CD4-positive, alpha-beta T cell treated with Interferon alpha-2 for 1 hour (primary cell): ENCODE measurements around the gene XXYLT1.
A peak's percentile ranks its signal among the peaks of the same experiment; 100 is the strongest.

Source experiments
- DNase-seq, 2 donors: peaks; one replicate each; pipeline ENCODE4 v3.0.0-alpha.2; 2020 to 2022

The XXYLT1 gene

GRCh38 chr3:195126056-195126605 is 144.8 kb downstream of the XXYLT1 start:
- DNase-seq, result no peak

GRCh38 chr3:195125646-195126045 is 145.3 kb downstream of the XXYLT1 start:
- DNase-seq, result no peak

- no peak for DNase-seq
Measured at GRCh38 chr3:195124378-195124992, 146.5 kb downstream of the XXYLT1 start.

GRCh38 chr3:195123281-195123691 is 147.7 kb downstream of the XXYLT1 start:
- DNase-seq, result no peak

GRCh38 chr3:195122261-195122660 is 148.7 kb downstream of the XXYLT1 start:
- no peak for DNase-seq

GRCh38 chr3:195120267-195120601 is 150.7 kb downstream of the XXYLT1 start:
- DNase-seq, result no peak

- no peak for DNase-seq
Measured at GRCh38 chr3:195119461-195120266, 151.3 kb downstream of the XXYLT1 start.

GRCh38 chr3:195118671-195119070 is 152.3 kb downstream of the XXYLT1 start:
- DNase-seq, result no peak

GRCh38 chr3:195117978-195118581 is 152.9 kb downstream of the XXYLT1 start:
- DNase-seq, result no peak

- DNase-seq, result no peak
Measured at GRCh38 chr3:195116407-195117185, 154.4 kb downstream of the XXYLT1 start.

- no peak for DNase-seq
Measured at GRCh38 chr3:195115600-195116406, 155.2 kb downstream of the XXYLT1 start.

- no peak for DNase-seq
Measured at GRCh38 chr3:195114786-195115599, 156.0 kb downstream of the XXYLT1 start.

GRCh38 chr3:195113536-195114425 is 157.2 kb downstream of the XXYLT1 start:
- no peak for DNase-seq

- no peak for DNase-seq
Measured at GRCh38 chr3:195113048-195113447, 157.9 kb downstream of the XXYLT1 start.

- DNase-seq, result no peak
Measured at GRCh38 chr3:195112361-195112791, 158.6 kb downstream of the XXYLT1 start.

GRCh38 chr3:195111766-195112165 is 159.2 kb downstream of the XXYLT1 start:
- DNase-seq, result no peak

GRCh38 chr3:195111319-195111705 is 159.6 kb downstream of the XXYLT1 start:
- no peak for DNase-seq

- peak in 1 of 2 donors; percentile 16 for DNase-seq
Measured at GRCh38 chr3:195110647-195111318, 160.2 kb downstream of the XXYLT1 start.

GRCh38 chr3:195109098-195109657 is 161.8 kb downstream of the XXYLT1 start:
- no peak for DNase-seq
